HepG2 (cell line): Measurements from ENCODE around the gene LMAN1L. TPM values are rescaled to one million over a fixed set of nuclear protein-coding genes. Genes with fewer than 3 reads are reported as not detected.

ENCODE experiments used
- ATAC-seq: fragments of 200-7000 bp; cut with Tn5 transposase; 3 replicates; pipeline ENCODE4 v1.9.1; 2020; ENCODE audit warnings: mild to moderate bottlenecking, moderate library complexity
- BruUV-seq: library from RNA; stranded (reverse); fragments of 400-500 nt; replicated peaks from 2 replicates; lab custom pipeline; 2021; lab: Mats Ljungman, UMichigan
- CTCF ChIA-PET: fragments of 300-600 bp; formaldehyde crosslinking; extraction: SDS; loops from one replicate; lab custom pipeline; 2021; ENCODE audit warnings: low total read pairs, inconsistent platforms, low intra/inter-chr PET ratio; lab: Yijun Ruan, JAX
- POLR2A ChIA-PET: fragments of 350-600 bp; sonication (Branson Sonifier 250); formaldehyde crosslinking; loops from one replicate; lab custom pipeline; 2020; ENCODE audit warnings: antibody characterized with exemption, inconsistent platforms; lab: Yijun Ruan, JAX
- DNase-seq: peaks from one replicate; pipeline ENCODE4 v3.0.0-alpha.2; 2015; ENCODE audit warnings: low spot score
- FAIRE-seq: peaks from 3 replicates; lab custom pipeline; 2011; peaks lifted over from hg19 to GRCh38; lab: Jason Lieb, UNC
- H2AFZ ChIP-seq: one replicate; pipeline ENCODE4 v1.6.1; 2011; ENCODE audit warnings: low read length, inconsistent platforms
- H3K27ac ChIP-seq: fragments of 300-600 bp; 3 replicates; pipeline ENCODE4 v1.8.0; 2011; ENCODE audit warnings: mixed run types, mild to moderate bottlenecking, mixed read lengths, low read length, inconsistent platforms; ENCODE audit not compliant: insufficient read depth; ENCODE audit errors: extremely low read length
- H3K27me3 ChIP-seq, 2 experiments: fragments of 200-600 bp in 1 of 2; 2 replicates in 1 of 2; 3 replicates in 1 of 2; pipeline versions ENCODE4 v1.6.0 to v1.8.0; 2011; ENCODE audit warnings: low read length in 2 of 2, mild to moderate bottlenecking in 2 of 2, moderate library complexity in 2 of 2, inconsistent platforms in 1 of 2; ENCODE audit not compliant: insufficient read depth in 2 of 2, control insufficient read depth in 1 of 2
- H3K36me3 ChIP-seq, 2 experiments: fragments of 200-600 bp in 1 of 2; replicated peaks in 1 of 2; 2 replicates in 1 of 2; 3 replicates in 1 of 2; pipeline versions ENCODE4 v1.5.1 to v1.8.0; 2011; ENCODE audit warnings: low read length in 2 of 2, inconsistent platforms in 1 of 2; ENCODE audit not compliant: insufficient read depth in 2 of 2, control insufficient read depth in 1 of 2
- H3K4me1 ChIP-seq: 2 replicates; pipeline ENCODE4 v1.5.1; 2012; ENCODE audit warnings: low read length, inconsistent platforms; ENCODE audit not compliant: insufficient read depth
- H3K4me2 ChIP-seq: 2 replicates; pipeline ENCODE4 v1.6.0; 2011; ENCODE audit warnings: low read depth, low read length, inconsistent platforms
- H3K4me3 ChIP-seq, 3 experiments: fragments of 200-600 bp in 1 of 3; sonication (generic), shearing (Covaris generic) in 1 of 3; replicated peaks in 1 of 3; 2 replicates each; pipeline ENCODE4 v1.5.1; 2011 to 2016; ENCODE audit warnings: low read length in 3 of 3, inconsistent platforms in 2 of 3, low read depth in 2 of 3, mild to moderate bottlenecking in 2 of 3, control low read depth in 1 of 3, mixed read lengths in 1 of 3; ENCODE audit not compliant: insufficient read depth in 1 of 3
- H3K79me2 ChIP-seq: one replicate; pipeline ENCODE4 v1.6.1; 2011; ENCODE audit warnings: low read length, inconsistent platforms; ENCODE audit not compliant: insufficient read depth
- H3K9ac ChIP-seq: 2 replicates; pipeline ENCODE4 v1.6.0; 2011; ENCODE audit warnings: mild to moderate bottlenecking, low read depth, low read length, inconsistent platforms; ENCODE audit not compliant: insufficient read depth
- H3K9me3 ChIP-seq: 2 replicates; pipeline ENCODE4 v1.5.1; 2012; ENCODE audit warnings: mild to moderate bottlenecking, low read length
- H4K20me1 ChIP-seq: 2 replicates; pipeline ENCODE4 v1.6.0; 2011; ENCODE audit warnings: inconsistent platforms, mild to moderate bottlenecking, low read length, moderate library complexity; ENCODE audit not compliant: insufficient read depth
- CENPT ChIP-seq: sonication (generic); formaldehyde crosslinking; IDR thresholded peaks from 2 replicates; pipeline ENCODE4 v1.8.0; 2022; ENCODE audit warnings: low read depth, mild to moderate bottlenecking, moderate library complexity, missing genetic modification reagents
- DPF2 ChIP-seq: sonication (generic); formaldehyde crosslinking; IDR thresholded peaks from 2 replicates; pipeline ENCODE4 v1.4.0; 2020; ENCODE audit warnings: mild to moderate bottlenecking, low read depth, missing genetic modification reagents, borderline replicate concordance
- FIP1L1 ChIP-seq: fragments of 200-400 bp; formaldehyde crosslinking; IDR thresholded peaks from 2 replicates; pipeline ENCODE4 v1.6.1; 2018; ENCODE audit warnings: low read depth, mild to moderate bottlenecking, low read length, moderate library complexity, borderline replicate concordance; ENCODE audit not compliant: insufficient read depth
- GLMP ChIP-seq: sonication (generic); formaldehyde crosslinking; IDR thresholded peaks from 2 replicates; pipeline ENCODE4 v1.9.0; 2021; ENCODE audit warnings: missing genetic modification reagents, mild to moderate bottlenecking, borderline replicate concordance
- KMT2B ChIP-seq: IDR thresholded peaks from 2 replicates; pipeline ENCODE4 v1.6.1; 2016; ENCODE audit warnings: missing genetic modification reagents, missing compliant biosample characterization
- NFIC ChIP-seq: IDR thresholded peaks from 2 replicates; pipeline ENCODE4 v1.6.1; 2012; ENCODE audit warnings: mild to moderate bottlenecking, low read length, inconsistent platforms
- NR1H2 ChIP-seq: sonication (generic); formaldehyde crosslinking; IDR thresholded peaks from 2 replicates; pipeline ENCODE4 v1.8.1; 2022; ENCODE audit warnings: low read depth, missing genetic modification reagents, borderline replicate concordance
- RAD21 ChIP-seq: fragments of 450-650 bp; formaldehyde crosslinking; IDR thresholded peaks from 2 replicates; pipeline ENCODE4 v1.5.0; 2020; ENCODE audit warnings: mild to moderate bottlenecking
- SMC3 ChIP-seq: IDR thresholded peaks from 2 replicates; pipeline ENCODE4 v1.6.1; 2011; ENCODE audit warnings: low read length, improper control_type of control experiment
- STAT5B ChIP-seq: sonication (generic); formaldehyde crosslinking; IDR thresholded peaks from 2 replicates; pipeline ENCODE4 v1.4.0; 2020; ENCODE audit warnings: missing genetic modification reagents
- THAP8 ChIP-seq: sonication (generic); formaldehyde crosslinking; IDR thresholded peaks from 2 replicates; pipeline ENCODE4 v1.5.1; 2020; ENCODE audit warnings: missing genetic modification reagents, mild to moderate bottlenecking, borderline replicate concordance
- ZBTB3 ChIP-seq: sonication (generic); formaldehyde crosslinking; IDR thresholded peaks from 2 replicates; pipeline ENCODE4 v1.4.0; 2020; ENCODE audit warnings: low read depth, mild to moderate bottlenecking, moderate library complexity, missing genetic modification reagents, borderline replicate concordance
- ZBTB43 ChIP-seq: sonication (generic); formaldehyde crosslinking; conservative IDR thresholded peaks from 2 replicates; pipeline ENCODE4 v1.4.0; 2020; ENCODE audit warnings: missing genetic modification reagents
- ZNF232 ChIP-seq: sonication (generic); formaldehyde crosslinking; IDR thresholded peaks from 2 replicates; pipeline ENCODE4 v1.4.0; 2020; ENCODE audit warnings: missing genetic modification reagents, borderline replicate concordance
- ZNF775 ChIP-seq: sonication (generic); formaldehyde crosslinking; IDR thresholded peaks from 2 replicates; pipeline ENCODE4 v1.4.0; 2020; ENCODE audit warnings: missing genetic modification reagents, mild to moderate bottlenecking, moderate library complexity, borderline replicate concordance
- ZNF776 ChIP-seq: sonication (generic); formaldehyde crosslinking; IDR thresholded peaks from 2 replicates; pipeline ENCODE4 v1.4.0; 2020; ENCODE audit warnings: mild to moderate bottlenecking, missing genetic modification reagents
- WGBS: methylation state at CpG from one replicate; pipeline ENCODE4 v1.1.6; 2017; ENCODE audit warnings: low lambda C conversion rate; 5-methylcytosine and 5-hydroxymethylcytosine counted together
- in situ Hi-C: cut with HindIII; loops from 2 replicates; pipeline ENCODE4 v1.10.0; 2017; ENCODE audit warnings: low pct_unique_long_range_greater_than_20kb; ENCODE audit not compliant: extremely low pct_ligation_motif_present
- intact Hi-C: fragments of 100-400 bp; cut with micrococcal nuclease; formaldehyde crosslinking; loops from one replicate; pipeline ENCODE4 v1.10.0; 2022; ENCODE audit not compliant: unreplicated experiment
- polyA plus RNA-seq, 8 experiments: library from polyadenylated mRNA; depleted of rRNA in 3 of 8; stranded (reverse) in 7 of 8; unstranded in 1 of 8; fragments of >200 nt; fragmentation: Illumina TruSeq in 4 of 8; extraction: Trizol in 4 of 8; gene quantifications; 2 replicates each; pipeline versions ENCODE4 v1.2.1 to v1.2.3, GENCODE V29; 2011 to 2016; ENCODE audit warnings: low read depth in 4 of 8, missing spikeins in 1 of 8, mixed read lengths in 1 of 8; ENCODE audit not compliant: insufficient read depth in 1 of 8
- total RNA-seq, 5 experiments: library from RNA; depleted of rRNA; stranded (reverse); fragments of >200 nt; fragmentation: Illumina TruSeq; extraction: Trizol; gene quantifications; 2 replicates each; pipeline ENCODE4 v1.2.3, GENCODE V29; 2016; ENCODE audit warnings: low read depth in 1 of 5
- TF ChIP-seq, protein P1 (sequence below): fragments of 450-650 bp; IDR thresholded peaks from 2 replicates; pipeline ENCODE4 v1.6.1; 2016
- TF ChIP-seq, protein P2 (sequence below): sonication (generic); formaldehyde crosslinking; IDR thresholded peaks from 2 replicates; pipeline ENCODE4 v1.5.0; 2020; ENCODE audit warnings: missing genetic modification reagents

The LMAN1L gene
- total and polyA plus RNA-seq, 2 of the 13 experiments (the other 11 are each of a cell fraction or from before 2014, with no cell fraction given) = not detected

- ATAC-seq (no peak), DNase-seq (no peak), FAIRE-seq (no peak)
- Histone ChIP-seq H3K4me2 (no peak overlapping the region), H3K9ac (no peak overlapping the region), H4K20me1 (peaks cover 12% of the 10 kb centered on the region), H3K79me2 (peaks cover 53% of the 10 kb centered on the region), H3K36me3 (peaks cover 0 to 4% of the 10 kb centered on the region in 2 experiments), H3K9me3 (no peaks in the 10 kb centered on the region), H3K4me1 (peaks cover 60% of the 10 kb centered on the region), H3K27me3 (no peaks in the 10 kb centered on the region), H3K27ac (no peak overlapping the region), H2AFZ (no peak overlapping the region), H3K4me3 (no peak overlapping the region)
- BruUV-seq = no TSS peak
- intact Hi-C loops = no loop called here
- no peak for TF ChIP-seq DPF2
- no peak for TF ChIP-seq NR1H2 (CRISPR knock-in tag)
- TF ChIP-seq KMT2B = no peak
- TF ChIP-seq NFIC = no peak
- TF ChIP-seq ZNF232 (CRISPR knock-in tag) = no peak
- no peak for TF ChIP-seq ZBTB3 (CRISPR knock-in tag)
- TF ChIP-seq ZNF775 (CRISPR knock-in tag) = no peak
- TF ChIP-seq SMC3 = no peak
- TF ChIP-seq, protein P1, sequence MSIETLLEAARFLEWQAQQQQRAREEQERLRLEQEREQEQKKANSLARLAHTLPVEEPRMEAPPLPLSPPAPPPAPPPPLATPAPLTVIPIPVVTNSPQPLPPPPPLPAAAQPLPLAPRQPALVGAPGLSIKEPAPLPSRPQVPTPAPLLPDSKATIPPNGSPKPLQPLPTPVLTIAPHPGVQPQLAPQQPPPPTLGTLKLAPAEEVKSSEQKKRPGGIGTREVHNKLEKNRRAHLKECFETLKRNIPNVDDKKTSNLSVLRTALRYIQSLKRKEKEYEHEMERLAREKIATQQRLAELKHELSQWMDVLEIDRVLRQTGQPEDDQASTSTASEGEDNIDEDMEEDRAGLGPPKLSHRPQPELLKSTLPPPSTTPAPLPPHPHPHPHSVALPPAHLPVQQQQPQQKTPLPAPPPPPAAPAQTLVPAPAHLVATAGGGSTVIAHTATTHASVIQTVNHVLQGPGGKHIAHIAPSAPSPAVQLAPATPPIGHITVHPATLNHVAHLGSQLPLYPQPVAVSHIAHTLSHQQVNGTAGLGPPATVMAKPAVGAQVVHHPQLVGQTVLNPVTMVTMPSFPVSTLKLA = no peak
- TF ChIP-seq ZBTB43 (CRISPR knock-in tag) = no peak
- no peak for TF ChIP-seq FIP1L1
- no peak for TF ChIP-seq GLMP
- TF ChIP-seq CENPT = no peak
- TF ChIP-seq STAT5B = no peak
- TF ChIP-seq, protein P2, sequence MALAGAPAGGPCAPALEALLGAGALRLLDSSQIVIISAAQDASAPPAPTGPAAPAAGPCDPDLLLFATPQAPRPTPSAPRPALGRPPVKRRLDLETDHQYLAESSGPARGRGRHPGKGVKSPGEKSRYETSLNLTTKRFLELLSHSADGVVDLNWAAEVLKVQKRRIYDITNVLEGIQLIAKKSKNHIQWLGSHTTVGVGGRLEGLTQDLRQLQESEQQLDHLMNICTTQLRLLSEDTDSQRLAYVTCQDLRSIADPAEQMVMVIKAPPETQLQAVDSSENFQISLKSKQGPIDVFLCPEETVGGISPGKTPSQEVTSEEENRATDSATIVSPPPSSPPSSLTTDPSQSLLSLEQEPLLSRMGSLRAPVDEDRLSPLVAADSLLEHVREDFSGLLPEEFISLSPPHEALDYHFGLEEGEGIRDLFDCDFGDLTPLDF (CRISPR knock-in tag) = no peak
- no peak for TF ChIP-seq THAP8 (CRISPR knock-in tag)
- TF ChIP-seq ZNF776 (CRISPR knock-in tag) = no peak
- no peak for TF ChIP-seq RAD21
- WGBS = 97% methylated on average over 2 of the region's 2 CpGs
- in situ Hi-C loops = no loop called here
- POLR2A ChIA-PET = interaction anchor here (0.6 kb wide), 1 partner anchor 70 kb away, joined by 4 read pairs; no protein-coding TSS in a partner anchor
- CTCF ChIA-PET = no interaction called here
These were observed 52.7 kb downstream of the LMAN1L start for GRCh38 chr15:74865316-74865715.
